Measurements from ENCODE around the gene BABAM2. TPM values are rescaled to one million over a fixed set of nuclear protein-coding genes. Genes with fewer than 3 reads are reported as not detected.

Gene BABAM2
- total RNA-seq, 1 experiment from 2014 or later, result 27.1 TPM

- Histone ChIP-seq H3K4me1 (ENCODE audit: insufficient read depth, low read length) (peaks cover 3% of the 10 kb centered on the region; the same call in 1 of the 2 replicates), H2BK12ac (ENCODE audit: insufficient read length, low read depth, low read length) (no peak overlapping the region), H2BK20ac (ENCODE audit: low read depth, low read length, poor library complexity, severe bottlenecking) (no peak overlapping the region), H4K91ac (ENCODE audit: insufficient read length, low read depth, low read length) (no peak overlapping the region), H3K23ac (ENCODE audit: insufficient read length, low read depth, low read length) (no peak overlapping the region), H2BK120ac (ENCODE audit: low read depth, low read length, poor library complexity, severe bottlenecking) (no peak overlapping the region), H3K56ac (ENCODE audit: insufficient read length, low read depth, low read length) (no peak overlapping the region), H3K23me2 (ENCODE audit: insufficient read length, low read depth, low read length, poor library complexity, severe bottlenecking) (no peaks in the 10 kb centered on the region), H3K9ac (ENCODE audit: extremely low read depth, insufficient read length, low read length) (no peak overlapping the region), H3K9me3 (ENCODE audit: control insufficient read depth, low read depth, low read length) (no peaks in the 10 kb centered on the region), H4K20me1 (ENCODE audit: control insufficient read depth, insufficient read depth, insufficient read length) (no peaks in the 10 kb centered on the region), H2BK5ac (ENCODE audit: insufficient read length, low read length) (no peak overlapping the region), H2AK5ac (ENCODE audit: insufficient read length, low read length) (no peak overlapping the region), H3K4me2 (ENCODE audit: insufficient read depth, insufficient read length, low read length) (no peak overlapping the region), H3K27me3 (ENCODE audit: insufficient read depth, low read length) (no peaks in the 10 kb centered on the region; the same call in 1 of the 2 replicates), H3K79me2 (ENCODE audit: insufficient read depth, low read length) (no peaks in the 10 kb centered on the region), H3T11ph (ENCODE audit: low read length) (no peak overlapping the region), H3K18ac (ENCODE audit: insufficient read length, low read depth, low read length) (no peak overlapping the region), H3K27ac (ENCODE audit: insufficient read length, low read depth, low read length) (no peak overlapping the region), H3K14ac (ENCODE audit: insufficient read depth, low read length) (no peak overlapping the region), H2BK15ac (ENCODE audit: low read depth, low read length) (no peak overlapping the region), H2AFZ (ENCODE audit: low read length) (no peak overlapping the region), H4K5ac (ENCODE audit: insufficient read length, low read depth, low read length) (no peak overlapping the region), H3K79me1 (ENCODE audit: insufficient read depth, low read depth, low read length, poor library complexity, severe bottlenecking) (no peaks in the 10 kb centered on the region), H3K4ac (ENCODE audit: low read depth, low read length) (no peak overlapping the region), H4K8ac (replicated peaks; ENCODE audit: insufficient read length, low read depth, low read length) (no peak overlapping the region)
- no peaks in the 10 kb centered on the region for H3K27me3 Mint-ChIP-seq (ENCODE audit: low read depth)
- H3K4me1 Mint-ChIP-seq, result peaks cover 8% of the 10 kb centered on the region in 2 experiments
- WGBS (ENCODE audit: extremely low coverage, insufficient read length, low lambda C conversion rate), result no CpG with 5 or more reads among the region's 5 CpGs
- H3K27ac Mint-ChIP-seq, result no peak overlapping the region
- no peak for DNase-seq
- TF ChIP-seq, protein P1, sequence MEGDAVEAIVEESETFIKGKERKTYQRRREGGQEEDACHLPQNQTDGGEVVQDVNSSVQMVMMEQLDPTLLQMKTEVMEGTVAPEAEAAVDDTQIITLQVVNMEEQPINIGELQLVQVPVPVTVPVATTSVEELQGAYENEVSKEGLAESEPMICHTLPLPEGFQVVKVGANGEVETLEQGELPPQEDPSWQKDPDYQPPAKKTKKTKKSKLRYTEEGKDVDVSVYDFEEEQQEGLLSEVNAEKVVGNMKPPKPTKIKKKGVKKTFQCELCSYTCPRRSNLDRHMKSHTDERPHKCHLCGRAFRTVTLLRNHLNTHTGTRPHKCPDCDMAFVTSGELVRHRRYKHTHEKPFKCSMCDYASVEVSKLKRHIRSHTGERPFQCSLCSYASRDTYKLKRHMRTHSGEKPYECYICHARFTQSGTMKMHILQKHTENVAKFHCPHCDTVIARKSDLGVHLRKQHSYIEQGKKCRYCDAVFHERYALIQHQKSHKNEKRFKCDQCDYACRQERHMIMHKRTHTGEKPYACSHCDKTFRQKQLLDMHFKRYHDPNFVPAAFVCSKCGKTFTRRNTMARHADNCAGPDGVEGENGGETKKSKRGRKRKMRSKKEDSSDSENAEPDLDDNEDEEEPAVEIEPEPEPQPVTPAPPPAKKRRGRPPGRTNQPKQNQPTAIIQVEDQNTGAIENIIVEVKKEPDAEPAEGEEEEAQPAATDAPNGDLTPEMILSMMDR (conservative IDR thresholded peaks at IDR 0.05), result no peak
- H3K36me3 Mint-ChIP-seq (ENCODE audit: insufficient read depth in 1 of 3, low read depth in 3 of 3), result no peaks in the 10 kb centered on the region
- H3K9me3 Mint-ChIP-seq, result no peaks in the 10 kb centered on the region
- no peak overlapping the region for H3K4me3 Mint-ChIP-seq
Measured at GRCh38 chr2:28293416-28293815, 402.9 kb downstream of the BABAM2 start.

Data from H9 (cell line).